Stomach (tissue), 9 donors: ENCODE measurements around the gene CLEC4F. TPM values are rescaled to one million over a fixed set of nuclear protein-coding genes. Genes with fewer than 3 reads are reported as not detected.

ENCODE experiments used
- DNase-seq, 2 donors: peaks; one replicate each; pipeline versions ENCODE4 v3.0.0 to v3.0.0-alpha.2; 2013 to 2019
- H3K27ac ChIP-seq, 5 donors: fragments of 200-600 bp in 4 of 5; sonication (generic) in 4 of 5; one replicate each; pipeline ENCODE4 v1.5.1; 2013 to 2019; ENCODE audit warnings: mild to moderate bottlenecking in 1 of 5, moderate library complexity in 1 of 5
- H3K27me3 ChIP-seq, 3 donors: fragments of 200-600 bp; sonication (generic); one replicate each; pipeline ENCODE4 v1.5.1; 2017 to 2019; ENCODE audit warnings: mixed run types in 1 of 3
- H3K36me3 ChIP-seq, 4 donors: fragments of 200-600 bp; sonication (generic); 1 replicate in 3 of 4; 2 replicates in 1 of 4; pipeline ENCODE4 v1.5.1; 2016 to 2019
- H3K4me1 ChIP-seq, 4 donors: fragments of 200-600 bp; sonication (generic); one replicate each; pipeline ENCODE4 v1.5.1; 2016 to 2019
- H3K4me3 ChIP-seq, 4 donors: fragments of 200-600 bp; sonication (generic) in 3 of 4; one replicate each; pipeline ENCODE4 v1.5.1; 2016 to 2019; ENCODE audit warnings: mild to moderate bottlenecking in 1 of 4
- H3K9me3 ChIP-seq, 4 donors: fragments of 200-600 bp; sonication (generic); one replicate each; pipeline ENCODE4 v1.5.1; 2016 to 2019
- EP300 ChIP-seq: sonication (generic); formaldehyde crosslinking; IDR thresholded peaks from one replicate; pipeline ENCODE4 v1.6.1; 2017; ENCODE audit warnings: antibody characterized with exemption
- POLR2A ChIP-seq, 4 donors: fragments of 450-650 bp; IDR thresholded peaks; one replicate each; pipeline ENCODE4 v1.6.1; 2016; ENCODE audit warnings: antibody characterized with exemption in 4 of 4, control low read depth in 2 of 4, mild to moderate bottlenecking in 1 of 4, moderate library complexity in 1 of 4
- POLR2AphosphoS5 ChIP-seq, 3 donors: sonication (generic); formaldehyde crosslinking; IDR thresholded peaks; one replicate each; pipeline ENCODE4 v1.6.1; 2016; ENCODE audit warnings: antibody characterized with exemption in 3 of 3
- WGBS, 5 donors: extraction: QIAGEN DNeasy Blood & Tissue Kit in 3 of 5; methylation state at CpG; one replicate each; pipeline versions ENCODE4 v1.1.5 to v1.1.7; 2013 to 2018; 5-methylcytosine and 5-hydroxymethylcytosine counted together
- intact Hi-C: fragments of 100-400 bp; cut with DNase I; formaldehyde crosslinking; loops from one replicate; pipeline ENCODE4 v1.15.1; 2023; ENCODE audit warnings: low total_unique reads
- polyA plus RNA-seq, 3 donors: library from polyadenylated mRNA; stranded (reverse); fragments of 200-250 nt; gene quantifications; one replicate each; pipeline ENCODE4 v1.2.3, GENCODE V29; 2013
- total RNA-seq, 5 donors: library from RNA; depleted of rRNA; stranded (reverse); fragments of >200 nt; gene quantifications; one replicate each; pipeline versions ENCODE4 v1.1.0 to v1.2.3, GENCODE V29; 2014 to 2016
- TF ChIP-seq, protein P1 (sequence below), 7 experiments: fragments of 450-650 bp in 4 of 7; fragments of 200-600 bp in 3 of 7; sonication (generic) in 3 of 7; IDR thresholded peaks; one replicate each; pipeline ENCODE4 v1.5.1; 2016 to 2019; ENCODE audit warnings: antibody characterized with exemption in 7 of 7, control low read depth in 2 of 7, mild to moderate bottlenecking in 1 of 7
- donor health status: healthy with polysubstance abuse.
- donor health status: Bipolar disorder and iron deficiency.
- donor health status: healthy.

The CLEC4F gene
- total and polyA plus RNA-seq, 8 donors = 0.13 to 0.37 TPM; not detected in 6

GRCh38 chr2:70797506-70797905 lies 22.9 kb downstream of the CLEC4F start:
- intact Hi-C loops = no loop called here
- Histone ChIP-seq H3K36me3 (no peaks in the 10 kb centered on the region), H3K4me3 (no peak overlapping the region), H3K27ac (no peak overlapping the region), H3K9me3 (peaks cover 0 to 24% (median 6%) of the 10 kb centered on the region in 4 donors), H3K27me3 (peaks cover 0 to 41% (median 0%) of the 10 kb centered on the region in 3 donors), H3K4me1 (no peaks in the 10 kb centered on the region)
- no peak for DNase-seq
- TF ChIP-seq, protein P1, sequence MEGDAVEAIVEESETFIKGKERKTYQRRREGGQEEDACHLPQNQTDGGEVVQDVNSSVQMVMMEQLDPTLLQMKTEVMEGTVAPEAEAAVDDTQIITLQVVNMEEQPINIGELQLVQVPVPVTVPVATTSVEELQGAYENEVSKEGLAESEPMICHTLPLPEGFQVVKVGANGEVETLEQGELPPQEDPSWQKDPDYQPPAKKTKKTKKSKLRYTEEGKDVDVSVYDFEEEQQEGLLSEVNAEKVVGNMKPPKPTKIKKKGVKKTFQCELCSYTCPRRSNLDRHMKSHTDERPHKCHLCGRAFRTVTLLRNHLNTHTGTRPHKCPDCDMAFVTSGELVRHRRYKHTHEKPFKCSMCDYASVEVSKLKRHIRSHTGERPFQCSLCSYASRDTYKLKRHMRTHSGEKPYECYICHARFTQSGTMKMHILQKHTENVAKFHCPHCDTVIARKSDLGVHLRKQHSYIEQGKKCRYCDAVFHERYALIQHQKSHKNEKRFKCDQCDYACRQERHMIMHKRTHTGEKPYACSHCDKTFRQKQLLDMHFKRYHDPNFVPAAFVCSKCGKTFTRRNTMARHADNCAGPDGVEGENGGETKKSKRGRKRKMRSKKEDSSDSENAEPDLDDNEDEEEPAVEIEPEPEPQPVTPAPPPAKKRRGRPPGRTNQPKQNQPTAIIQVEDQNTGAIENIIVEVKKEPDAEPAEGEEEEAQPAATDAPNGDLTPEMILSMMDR (IDR thresholded peaks at IDR 0.05) = no peak
- TF ChIP-seq POLR2AphosphoS5 (IDR thresholded peaks at IDR 0.05) = no peak
- TF ChIP-seq EP300 = no peak
- TF ChIP-seq POLR2A (IDR thresholded peaks at IDR 0.05) = no peak
- WGBS, 5 donors = 40 to 55% (median 51%) methylated on average over 2 of the region's 2 CpGs

DNA sequence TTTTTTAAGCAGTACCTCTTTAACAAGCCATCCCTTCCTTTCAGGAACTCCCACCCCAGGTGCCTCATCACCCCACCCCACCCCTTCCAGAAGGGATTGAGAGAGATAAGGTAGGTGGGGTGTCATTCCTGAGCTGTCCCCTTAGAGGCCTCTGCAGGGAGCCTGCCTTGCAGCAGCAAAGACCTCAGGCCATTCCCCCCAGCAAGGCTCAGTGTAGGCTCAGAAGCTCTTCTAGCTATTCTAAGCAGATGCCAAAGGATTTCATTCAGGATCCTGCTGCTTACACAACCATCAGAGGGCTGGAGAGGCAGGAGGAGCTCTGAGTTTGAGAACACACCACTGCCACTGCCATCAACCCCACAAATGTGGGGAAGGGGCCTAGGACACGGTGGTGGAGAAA lies 24.1 kb downstream of the CLEC4F start:
- intact Hi-C loops = no loop called here
- H3K4me1 ChIP-seq = no peaks in the 10 kb centered on the region
- H3K27me3 ChIP-seq = peaks cover 0 to 44% (median 8%) of the 10 kb centered on the region in 3 donors
- 70 to 100% (median 75%) methylated on average over 1 of the region's 1 CpG for WGBS, 5 donors
- peaks cover 0 to 24% (median 6%) of the 10 kb centered on the region in 4 donors for H3K9me3 ChIP-seq
- no peak for DNase-seq
- no peak overlapping the region for H3K27ac ChIP-seq
- H3K36me3 ChIP-seq = no peaks in the 10 kb centered on the region
- no peak overlapping the region for H3K4me3 ChIP-seq
- TF ChIP-seq, protein P1 (IDR thresholded peaks at IDR 0.05) = no peak
- no peak for TF ChIP-seq EP300
- no peak for TF ChIP-seq POLR2A (IDR thresholded peaks at IDR 0.05)
- TF ChIP-seq POLR2AphosphoS5 (IDR thresholded peaks at IDR 0.05) = no peak

DNA sequence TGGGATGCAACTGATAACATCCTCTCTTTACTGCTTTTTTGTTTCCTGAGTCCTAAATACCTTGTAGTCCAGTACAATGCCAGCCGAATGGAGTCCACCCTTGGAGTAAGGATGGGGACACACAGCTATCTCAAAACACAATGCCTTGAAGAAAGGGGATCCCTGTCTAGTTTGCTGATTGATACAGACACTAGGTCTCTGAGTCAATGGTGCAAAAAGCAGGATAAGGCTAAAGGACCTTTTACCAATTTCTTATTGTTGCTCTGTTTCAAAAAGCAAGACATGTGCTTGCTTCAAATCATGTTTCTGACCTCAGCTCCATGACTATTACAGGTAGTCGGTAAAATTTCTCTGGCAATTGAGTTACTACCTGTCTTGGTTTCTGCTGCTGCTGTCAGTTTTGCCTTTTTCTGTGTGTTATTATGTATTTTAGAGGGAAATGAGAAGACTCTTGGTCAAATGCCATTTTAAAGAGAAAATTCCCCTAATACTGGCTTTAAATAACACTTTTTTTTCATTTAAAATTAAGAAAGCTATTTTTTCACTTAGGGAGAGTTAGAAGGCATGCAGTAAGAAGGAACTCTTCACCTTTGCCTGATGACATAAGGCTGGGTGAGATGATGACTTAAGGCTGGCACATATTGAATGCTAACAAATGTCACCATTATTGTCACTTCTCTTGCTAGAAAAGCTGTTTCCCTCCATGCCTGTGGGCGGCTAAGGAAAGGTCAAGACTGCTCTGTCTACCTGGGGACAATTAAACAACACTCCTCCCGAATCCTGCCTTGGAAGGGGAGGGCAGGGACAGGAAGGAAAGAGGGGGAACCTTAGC lies 25.0 kb downstream of the CLEC4F start:
- WGBS, 5 donors = 62 to 68% (median 65%) methylated on average over 4 of the region's 4 CpGs
- TF ChIP-seq POLR2AphosphoS5 (IDR thresholded peaks at IDR 0.05) = no peak
- no peak for TF ChIP-seq EP300
- TF ChIP-seq, protein P1 (IDR thresholded peaks at IDR 0.05) = no peak
- no peak for TF ChIP-seq POLR2A (IDR thresholded peaks at IDR 0.05)
- intact Hi-C loops = no loop called here

GRCh38 chr2:70793450-70793849 lies 26.9 kb downstream of the CLEC4F start:
- no peak for DNase-seq
- H3K4me3 ChIP-seq = no peak overlapping the region
- no peaks in the 10 kb centered on the region for H3K36me3 ChIP-seq
- peaks cover 0 to 72% (median 30%) of the 10 kb centered on the region in 3 donors for H3K27me3 ChIP-seq
- no peak for TF ChIP-seq POLR2A (IDR thresholded peaks at IDR 0.05)
- no peak for TF ChIP-seq POLR2AphosphoS5 (IDR thresholded peaks at IDR 0.05)
- TF ChIP-seq EP300 = no peak
- TF ChIP-seq, protein P1 (IDR thresholded peaks at IDR 0.05) = no peak
- H3K27ac ChIP-seq = no peak overlapping the region
- H3K4me1 ChIP-seq = peaks cover 11 to 19% (median 15%) of the 10 kb centered on the region in 4 donors
- intact Hi-C loops = no loop called here
- no peaks in the 10 kb centered on the region for H3K9me3 ChIP-seq
- WGBS, 5 donors = 71 to 80% (median 77%) methylated on average over 2 of the region's 2 CpGs

More for the DNA sequence above, 25.0 kb downstream of the CLEC4F start:
- DNase-seq = no peak
- Histone ChIP-seq H3K4me1 (peaks cover 3 to 7% (median 6%) of the 10 kb centered on the region in 4 donors), H3K27ac (no peak overlapping the region), H3K27me3 (peaks cover 0 to 52% (median 17%) of the 10 kb centered on the region in 3 donors), H3K4me3 (no peak overlapping the region), H3K9me3 (peaks cover 0 to 17% (median 3%) of the 10 kb centered on the region in 4 donors), H3K36me3 (no peaks in the 10 kb centered on the region)
